DMS53 treated with DMSO at 0.1 percent for 48 hours (cell line): ENCODE measurements around the gene SSB.
A peak's percentile ranks its signal among the peaks of the same experiment; 100 is the strongest.
"Not testable (repeated sequence)": the region's sequence is repeated elsewhere in the genome, so short reads cannot be mapped to it uniquely, and the experiment has no call there.

Experiments used
- DNase-seq: peaks from one replicate; lab custom pipeline; 2025; ENCODE audit not compliant: unreplicated experiment; lab: John Stamatoyannopoulos, UW

SSB gene

GRCh38 chr2:169781249-169782013, 17.2 kb upstream of the SSB start:
- no peak for DNase-seq

- DNase-seq: no peak
Measured at GRCh38 chr2:169782513-169782912, 16.2 kb upstream of the SSB start.

GRCh38 chr2:169790581-169790980, 8.1 kb upstream of the SSB start:
- no peak for DNase-seq

GRCh38 chr2:169795181-169795580, 3.5 kb upstream of the SSB start:
- DNase-seq: no peak

- no peak for DNase-seq
Measured at GRCh38 chr2:169796441-169796840, 2.2 kb upstream of the SSB start.

GRCh38 chr2:169797601-169798000, 1.1 kb upstream of the SSB start:
- DNase-seq: no peak

GRCh38 chr2:169798397-169798717, 314 bp upstream of the SSB start:
- no peak for DNase-seq

- no peak for DNase-seq
Measured at GRCh38 chr2:169803480-169803879, 4.8 kb downstream of the SSB start.

GRCh38 chr2:169806586-169806985, 7.9 kb downstream of the SSB start:
- no peak for DNase-seq

- DNase-seq: no peak
Measured at GRCh38 chr2:169808221-169808620, 9.6 kb downstream of the SSB start.

- DNase-seq: no peak
Measured at GRCh38 chr2:169815849-169816248, 17.2 kb downstream of the SSB start.

- DNase-seq: not testable (repeated sequence)
Measured at GRCh38 chr2:169816961-169817360, 18.3 kb downstream of the SSB start.

GRCh38 chr2:169817369-169817768, 18.7 kb downstream of the SSB start:
- DNase-seq: not testable (repeated sequence)

- DNase-seq: no peak
Measured at GRCh38 chr2:169818241-169818640, 19.6 kb downstream of the SSB start.

GRCh38 chr2:169819106-169819505, 20.4 kb downstream of the SSB start:
- DNase-seq: no peak

GRCh38 chr2:169820101-169820500, 21.4 kb downstream of the SSB start:
- DNase-seq: not testable (repeated sequence)

- no peak for DNase-seq
Measured at GRCh38 chr2:169822036-169822435, 23.4 kb downstream of the SSB start.

GRCh38 chr2:169822785-169823392, 24.2 kb downstream of the SSB start:
- DNase-seq: no peak

- DNase-seq: no peak
Measured at GRCh38 chr2:169823996-169824372, 25.3 kb downstream of the SSB start.

- DNase-seq: peak; percentile 85
Measured at GRCh38 chr2:169824373-169825333, 26.0 kb downstream of the SSB start, which contains the start of gene METTL5. Gene METTL5 (minus strand): TSS chr2:169824905. CDS start chr2:169824597, 308 bp downstream.

GRCh38 chr2:169827272-169828140, 28.8 kb downstream of the SSB start, which contains the start of gene UBR3:
Gene UBR3 (plus strand): TSS chr2:169827454. CDS start chr2:169827508, 54 bp downstream.
- DNase-seq: peak; percentile 88
